HG03159 (cell line): Measurements from ENCODE around the gene SH3RF1.

ENCODE experiments used
- ATAC-seq: cut with Tn5 transposase; IDR thresholded peaks from one replicate; pipeline ENCODE4 v1.9.1; 2021; ENCODE audit warnings: mild to moderate bottlenecking, moderate library complexity; ENCODE audit not compliant: unreplicated experiment

SH3RF1 gene

GRCh38 chr4:169114341-169114974 lies 156.3 kb downstream of the SH3RF1 start:
- no peak for ATAC-seq

DNA sequence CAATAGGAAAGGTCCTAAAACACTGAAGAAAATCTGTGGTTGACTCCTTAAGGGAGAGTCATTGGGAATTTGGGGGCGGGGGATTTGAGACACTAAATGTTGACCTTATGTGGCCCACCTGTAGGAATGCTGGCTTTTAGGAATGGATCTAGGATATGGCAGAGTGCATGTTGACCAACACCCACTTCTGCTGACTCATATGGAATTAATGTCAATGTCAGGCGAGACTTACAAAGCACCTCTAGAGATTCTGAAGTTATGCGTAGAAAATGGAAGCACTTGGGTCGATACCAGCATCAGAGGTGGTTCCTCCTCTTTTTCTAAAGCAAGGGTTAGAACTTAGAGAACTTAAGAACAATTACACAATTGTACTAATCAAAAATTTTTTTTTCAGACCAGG lies 160.1 kb downstream of the SH3RF1 start:
- no peak for ATAC-seq

DNA sequence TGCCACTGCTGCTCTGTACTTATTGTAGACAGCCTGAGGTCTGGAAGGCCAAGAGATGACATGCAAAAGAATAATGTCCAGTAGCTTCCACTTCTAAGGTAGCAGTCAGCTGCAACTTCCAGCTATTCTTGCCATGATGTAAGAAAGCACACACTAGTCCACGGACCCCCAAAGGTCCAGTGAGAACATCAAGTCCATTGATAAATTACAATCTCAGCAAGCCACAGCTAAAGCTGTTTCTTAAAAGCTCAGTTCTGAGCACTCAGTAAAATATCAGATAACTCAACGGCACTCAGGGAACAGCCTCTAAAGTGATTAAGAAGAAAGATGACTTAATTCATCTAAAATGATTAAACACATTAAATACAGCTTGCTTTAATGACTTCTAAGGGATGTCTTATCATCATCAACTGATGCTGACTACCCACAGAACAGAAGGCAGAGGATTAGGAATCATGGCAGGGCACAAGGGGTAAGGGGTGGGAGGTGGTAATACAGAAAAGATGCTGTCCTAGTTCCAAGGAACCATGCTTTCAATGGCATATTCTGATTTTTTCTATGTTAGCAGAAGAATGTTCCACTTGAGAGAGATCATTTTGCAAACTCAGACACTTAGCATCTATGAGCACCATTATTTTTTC lies 161.6 kb downstream of the SH3RF1 start:
- ATAC-seq: no peak

- no peak for ATAC-seq
Measured at GRCh38 chr4:169108303-169108702, 162.5 kb downstream of the SH3RF1 start.

DNA sequence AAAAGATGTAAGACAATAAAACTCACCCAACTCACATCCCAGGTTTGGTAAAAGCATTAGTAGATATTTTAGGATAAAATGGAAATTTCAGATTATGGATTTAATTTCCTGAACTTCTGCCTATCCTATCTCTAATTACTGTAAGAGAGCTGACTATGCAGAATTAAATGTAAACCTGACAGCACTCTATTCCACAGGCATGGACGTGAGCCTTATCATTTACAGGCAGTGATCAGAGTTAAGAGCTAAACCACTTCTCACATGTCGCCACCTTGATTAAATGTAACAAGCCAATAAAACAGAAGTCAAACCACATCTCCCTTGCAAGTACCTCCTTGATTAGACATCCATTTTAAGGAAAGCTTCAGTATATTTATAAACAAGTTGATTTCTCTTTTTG lies 163.2 kb downstream of the SH3RF1 start:
- ATAC-seq: no peak

- ATAC-seq: no peak
Measured at GRCh38 chr4:169106696-169107229, 164.0 kb downstream of the SH3RF1 start.

DNA sequence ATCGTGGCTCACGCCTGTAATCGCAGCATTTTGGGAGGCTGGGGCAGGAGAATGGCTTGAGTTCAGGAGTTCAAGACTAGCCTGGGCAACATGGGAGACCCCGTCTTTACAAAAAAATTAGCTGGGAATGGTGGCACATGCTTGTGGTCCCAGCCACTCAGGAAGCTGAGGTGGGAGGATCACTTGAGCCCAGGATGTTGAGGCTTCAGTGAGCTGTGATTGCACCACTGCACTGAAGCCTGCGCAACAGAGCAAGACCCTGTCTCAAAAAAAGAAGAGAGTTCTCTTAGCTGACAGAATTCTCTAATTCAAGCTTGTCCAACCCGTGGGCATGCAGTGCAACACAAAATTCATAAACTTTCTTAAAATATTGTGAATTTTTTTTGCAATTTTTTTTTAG lies 165.1 kb downstream of the SH3RF1 start:
- ATAC-seq: no peak

DNA sequence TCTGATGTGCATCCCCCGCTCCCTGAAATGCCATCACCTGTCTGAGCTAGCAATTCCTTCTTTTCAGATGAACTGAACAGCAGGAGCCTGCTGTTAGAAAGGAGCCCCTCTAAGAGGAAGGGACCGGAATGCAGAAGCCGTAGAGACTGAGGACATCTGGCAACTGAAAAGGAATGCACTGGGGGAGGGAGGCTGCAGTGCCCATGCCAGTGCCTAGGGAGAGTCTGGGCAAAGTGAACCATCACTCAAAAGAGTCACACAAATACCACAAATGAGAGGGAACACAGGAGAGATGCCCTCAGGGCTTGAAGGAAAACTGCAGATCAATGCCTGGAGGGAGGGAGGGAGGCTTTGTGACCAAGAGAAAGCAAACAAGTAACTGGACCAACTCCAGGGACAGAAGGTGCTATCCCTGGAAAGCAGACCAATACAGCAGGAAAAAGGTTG lies 166.8 kb downstream of the SH3RF1 start:
- ATAC-seq: no peak

DNA sequence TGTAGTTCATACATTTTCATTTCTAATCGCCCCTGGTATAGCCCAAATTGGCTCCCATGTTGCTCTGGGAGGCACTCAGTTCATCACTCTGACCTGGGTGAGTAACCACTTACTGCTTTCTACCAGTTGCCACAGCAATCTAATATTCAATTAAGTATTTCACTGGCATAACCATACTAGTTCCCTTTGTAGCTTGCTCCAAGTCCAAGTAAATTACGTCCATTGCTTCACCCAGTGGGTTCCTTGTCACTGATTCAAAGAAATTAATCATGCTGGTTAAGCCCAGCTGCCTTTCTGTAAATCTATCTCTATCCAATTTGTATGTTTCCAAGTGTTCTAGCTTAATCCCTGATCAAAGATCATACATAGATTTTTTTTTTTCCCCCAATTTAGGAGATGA lies 168.7 kb downstream of the SH3RF1 start:
- ATAC-seq: no peak

DNA sequence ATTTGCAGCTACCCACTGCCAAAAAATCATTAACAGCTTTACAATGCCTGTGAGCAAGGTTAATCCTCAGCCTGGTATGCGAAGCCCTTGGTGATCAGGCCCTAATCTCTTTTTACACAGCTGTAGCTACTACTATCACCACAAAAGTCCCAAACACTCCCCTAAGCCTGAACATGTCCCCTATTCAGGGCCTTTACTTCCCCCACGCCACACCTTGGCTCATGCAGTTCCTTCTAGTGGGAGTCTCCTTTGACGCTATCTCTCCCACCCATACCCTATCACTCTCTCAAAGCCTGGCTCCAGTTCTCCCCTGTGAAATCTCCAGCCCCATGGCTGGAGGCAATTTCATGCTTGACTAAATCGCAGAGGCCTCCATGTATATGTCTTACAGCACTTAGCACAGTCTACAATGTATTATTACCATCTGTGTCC lies 170.1 kb downstream of the SH3RF1 start:
- ATAC-seq: no peak

DNA sequence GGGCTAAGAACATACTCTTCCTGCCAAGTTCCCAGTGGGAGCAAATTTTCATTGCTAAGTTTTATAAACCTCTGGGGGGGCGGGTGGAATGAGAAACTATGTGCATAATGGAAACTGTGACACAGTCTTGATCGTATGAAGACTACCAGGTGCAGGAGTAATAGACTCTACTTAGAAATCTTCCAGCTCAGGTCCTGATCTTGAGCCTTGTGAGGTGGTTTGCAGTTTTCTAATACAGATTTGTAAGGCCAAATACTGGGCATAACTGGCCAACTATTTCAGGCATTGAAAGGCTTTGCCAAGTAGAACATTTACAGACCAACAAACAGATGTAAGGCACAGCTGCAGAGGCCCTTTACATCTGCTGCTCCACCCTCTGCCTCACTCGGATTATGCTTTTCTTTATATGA lies 171.0 kb downstream of the SH3RF1 start:
- ATAC-seq: peak; percentile 40

GRCh38 chr4:169098969-169099690 lies 171.6 kb downstream of the SH3RF1 start:
- no peak for ATAC-seq

GRCh38 chr4:169098532-169098931 lies 172.2 kb downstream of the SH3RF1 start:
- ATAC-seq: peak; percentile 33

GRCh38 chr4:169098054-169098497 lies 172.7 kb downstream of the SH3RF1 start:
- ATAC-seq: peak; percentile 56

DNA sequence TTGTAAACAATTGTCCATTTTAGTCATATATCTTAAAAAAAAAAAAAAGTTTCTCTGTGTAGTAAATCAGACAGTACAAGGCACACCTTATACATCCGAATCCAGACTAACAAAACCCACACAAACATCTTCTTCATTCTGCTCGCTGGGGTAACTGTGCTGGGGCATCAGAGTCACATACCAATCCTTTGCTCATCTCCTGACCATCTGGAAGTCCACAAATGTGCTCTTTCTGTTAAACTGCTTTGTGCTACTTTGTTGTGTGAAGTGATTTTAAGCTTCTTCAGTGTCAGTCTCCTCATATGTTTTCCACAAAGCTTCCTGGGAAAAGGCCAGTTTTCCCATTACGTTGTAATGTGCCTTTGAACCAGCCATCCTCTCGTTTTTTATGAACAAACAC lies 174.5 kb downstream of the SH3RF1 start:
- ATAC-seq: no peak

DNA sequence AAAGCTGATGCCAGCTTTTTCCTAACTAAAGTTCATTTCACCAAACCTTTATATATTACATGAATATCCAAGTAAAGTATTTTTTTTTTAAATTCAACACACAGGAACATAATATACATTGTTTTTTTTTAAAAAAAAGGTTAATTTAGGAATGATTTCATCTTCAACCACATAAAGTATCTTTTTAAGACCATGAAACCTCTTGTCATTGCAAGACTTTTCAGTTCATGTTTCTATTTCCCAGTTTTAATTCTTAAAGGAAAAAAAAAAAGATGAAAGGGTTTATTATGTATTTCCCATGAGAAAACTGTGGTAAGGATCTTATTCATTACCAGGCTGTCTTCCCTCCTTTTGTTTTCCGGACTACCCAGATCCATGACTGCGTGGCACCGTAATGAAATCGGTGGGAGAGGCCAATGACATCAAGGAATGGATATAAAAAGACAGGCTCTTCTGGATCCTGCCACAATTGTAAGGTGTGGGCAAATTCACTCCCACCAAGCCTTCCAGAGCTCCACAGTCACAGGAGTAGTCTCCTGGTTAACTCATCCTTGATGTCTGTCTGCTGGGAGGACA lies 176.0 kb downstream of the SH3RF1 start:
- no peak for ATAC-seq

GRCh38 chr4:169092889-169093522 lies 177.8 kb downstream of the SH3RF1 start:
- no peak for ATAC-seq

GRCh38 chr4:169090484-169091215 lies 180.1 kb downstream of the SH3RF1 start:
- no peak for ATAC-seq

DNA sequence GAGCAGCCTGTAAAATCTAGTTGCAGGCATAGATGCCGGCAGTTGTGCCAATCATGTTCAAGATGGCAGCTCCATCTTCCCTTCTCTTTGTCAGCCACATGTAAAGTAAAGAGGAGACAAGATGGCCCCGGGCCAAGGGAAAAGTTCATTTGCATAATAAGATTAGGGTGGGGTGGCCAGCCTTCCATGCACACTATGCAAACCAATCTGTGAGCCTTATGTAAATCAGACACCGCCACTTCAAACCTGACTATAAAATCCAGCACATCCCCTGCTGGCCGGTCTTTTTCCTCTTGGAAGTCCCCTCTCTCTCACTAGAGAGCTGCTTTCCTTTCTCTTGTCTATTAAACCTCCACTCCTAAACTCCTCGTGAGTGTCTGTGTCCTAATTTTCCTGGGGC lies 181.8 kb downstream of the SH3RF1 start:
- no peak for ATAC-seq

GRCh38 chr4:169084954-169085353 lies 185.8 kb downstream of the SH3RF1 start:
- no peak for ATAC-seq
